ENCODE measurements around the gene SMIM12. TPM values are rescaled to one million over a fixed set of nuclear protein-coding genes. Genes with fewer than 3 reads are reported as not detected.

The SMIM12 gene
- total RNA-seq, 4 donors from 2014 or later = 11.8 to 31.2 (median 19.4) TPM

DNA sequence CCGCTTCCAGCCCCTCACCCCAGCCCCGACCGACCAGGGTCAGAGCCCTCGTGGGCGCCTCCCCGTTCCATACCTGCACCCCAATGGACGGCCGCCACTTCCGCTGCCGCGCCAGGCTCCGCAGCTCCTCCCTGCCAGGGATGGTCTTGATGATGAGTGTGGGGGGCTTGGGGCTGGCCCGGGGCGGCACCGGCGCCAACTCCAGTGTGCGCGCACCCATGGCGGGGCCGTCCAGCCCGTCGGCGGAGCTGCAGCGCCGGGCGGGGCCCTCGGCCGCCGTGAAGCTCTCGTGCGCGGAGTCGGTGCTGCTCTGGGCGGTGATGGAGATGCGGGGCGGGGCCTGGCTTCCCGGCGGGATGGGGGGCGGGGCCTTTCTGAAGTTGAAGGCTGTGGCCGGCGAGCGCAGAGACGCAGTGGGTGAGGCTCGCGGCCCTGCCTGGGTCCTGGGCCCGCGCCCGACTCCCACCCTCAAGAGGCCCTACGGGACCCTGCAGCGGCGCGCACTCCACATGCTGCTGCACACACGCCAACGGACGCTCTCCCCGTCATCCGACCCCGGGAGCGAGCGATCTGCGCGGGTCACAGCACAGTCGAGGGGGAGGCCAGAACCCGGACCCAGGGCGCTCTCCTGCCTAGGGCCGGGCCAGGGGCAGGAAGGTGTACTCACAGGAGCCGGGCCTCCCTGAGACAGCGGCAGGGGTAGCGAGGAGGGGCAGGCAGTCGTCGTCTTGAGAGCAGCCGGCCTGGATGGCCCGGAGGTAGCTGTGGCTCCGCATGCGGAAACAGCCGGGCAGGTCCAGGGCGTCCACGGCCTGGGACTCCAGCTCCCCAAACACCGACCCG, 26.1 kb upstream of the SMIM12 start:
- H3K27ac ChIP-seq = no peak overlapping the region
- peaks cover 6 to 9% of the 10 kb centered on the region in 2 donors for H3K27me3 ChIP-seq
- peaks cover 0 to 5% of the 10 kb centered on the region in 2 donors for H3K4me1 ChIP-seq
- H3K36me3 ChIP-seq = no peaks in the 10 kb centered on the region
- intact Hi-C loops (cut with DNase I; ENCODE audit: low total_unique reads) = no loop called here
- peak in 1 of 2 donors; percentile 32 for DNase-seq
- H3K9me3 ChIP-seq = no peaks in the 10 kb centered on the region
- peak overlapping the region; percentile 16 to 22 for H3K4me3 ChIP-seq
- no peak for TF ChIP-seq CTCF (IDR thresholded peaks at IDR 0.05)
- no peak for TF ChIP-seq POLR2A (IDR thresholded peaks at IDR 0.05)

DNA sequence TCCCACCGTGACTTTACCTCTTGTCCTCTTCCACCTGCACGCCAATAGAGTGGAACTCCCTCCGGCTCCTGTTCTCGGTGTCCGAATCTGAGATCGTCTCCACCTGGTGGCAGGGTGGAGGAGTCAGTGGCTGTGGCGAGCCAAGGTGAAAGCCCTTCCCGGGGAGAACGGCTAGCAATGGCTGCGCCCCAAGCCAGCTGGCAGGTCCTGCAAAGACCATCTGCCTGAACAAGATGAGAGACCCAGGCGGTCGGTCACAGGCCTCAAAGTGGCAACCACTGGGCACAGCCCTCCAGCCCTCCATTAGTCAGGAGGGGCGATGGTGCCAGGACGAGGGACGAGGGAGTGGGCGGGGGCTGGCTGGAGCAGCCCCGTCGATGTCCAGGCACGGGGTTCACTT, 25.4 kb upstream of the SMIM12 start:
- TF ChIP-seq POLR2A (IDR thresholded peaks at IDR 0.05) (no peak), CTCF (IDR thresholded peaks at IDR 0.05) (no peak)
- Histone ChIP-seq H3K9me3 (no peaks in the 10 kb centered on the region), H3K27me3 (peaks cover 6 to 11% of the 10 kb centered on the region in 2 donors), H3K27ac (no peak overlapping the region), H3K4me3 (no peak overlapping the region), H3K4me1 (peaks cover 0 to 5% of the 10 kb centered on the region in 2 donors), H3K36me3 (no peaks in the 10 kb centered on the region)
- DNase-seq = no peak
- intact Hi-C loops (cut with DNase I; ENCODE audit: low total_unique reads) = no loop called here

GRCh38 chr1:34884536-34884935, 25.0 kb upstream of the SMIM12 start:
- intact Hi-C loops (cut with DNase I; ENCODE audit: low total_unique reads) = no loop called here
- peaks cover 0 to 5% of the 10 kb centered on the region in 2 donors for H3K4me1 ChIP-seq
- H3K4me3 ChIP-seq = no peak overlapping the region
- no peak overlapping the region for H3K27ac ChIP-seq
- TF ChIP-seq CTCF (IDR thresholded peaks at IDR 0.05) (no peak), POLR2A (IDR thresholded peaks at IDR 0.05) (no peak)
- no peaks in the 10 kb centered on the region for H3K36me3 ChIP-seq
- DNase-seq = no peak
- peaks cover 6 to 15% of the 10 kb centered on the region in 2 donors for H3K27me3 ChIP-seq
- no peaks in the 10 kb centered on the region for H3K9me3 ChIP-seq

DNA sequence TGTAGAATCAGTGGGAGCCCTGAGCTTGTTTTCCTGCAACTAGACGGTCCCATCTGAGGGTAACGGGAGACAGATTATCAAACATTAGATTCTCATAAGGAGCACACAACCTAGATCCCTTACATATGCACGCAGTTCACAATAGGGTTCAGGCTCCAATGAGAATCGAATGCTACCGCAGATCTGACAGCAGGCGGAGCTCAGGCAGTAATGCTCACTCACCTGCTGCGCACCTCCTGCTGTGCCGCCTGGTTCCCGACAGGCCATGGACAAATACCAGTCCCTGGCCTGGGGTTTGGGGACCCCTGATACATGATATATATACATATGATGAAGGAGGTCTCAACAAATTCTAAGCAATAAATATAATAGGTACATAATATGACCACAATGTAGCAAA, 19.7 kb upstream of the SMIM12 start:
- Histone ChIP-seq H3K4me1 (no peaks in the 10 kb centered on the region), H3K27ac (no peak overlapping the region), H3K4me3 (no peak overlapping the region), H3K27me3 (peaks cover 0 to 18% of the 10 kb centered on the region in 2 donors), H3K9me3 (no peaks in the 10 kb centered on the region), H3K36me3 (no peaks in the 10 kb centered on the region)
- intact Hi-C loops (cut with DNase I; ENCODE audit: low total_unique reads) = no loop called here
- TF ChIP-seq POLR2A (IDR thresholded peaks at IDR 0.05) (no peak), CTCF (IDR thresholded peaks at IDR 0.05) (no peak)
- DNase-seq = no peak

- H3K4me1 ChIP-seq = no peaks in the 10 kb centered on the region
- no peak for TF ChIP-seq CTCF (IDR thresholded peaks at IDR 0.05)
- TF ChIP-seq POLR2A (IDR thresholded peaks at IDR 0.05) = no peak
- intact Hi-C loops (cut with DNase I; ENCODE audit: low total_unique reads) = no loop called here
- no peak overlapping the region for H3K27ac ChIP-seq
- H3K9me3 ChIP-seq = no peaks in the 10 kb centered on the region
- H3K36me3 ChIP-seq = no peaks in the 10 kb centered on the region
- no peak overlapping the region for H3K4me3 ChIP-seq
- peaks cover 0 to 19% of the 10 kb centered on the region in 2 donors for H3K27me3 ChIP-seq
- DNase-seq = no peak
Measured at GRCh38 chr1:34876406-34876805, 16.9 kb upstream of the SMIM12 start.

All from uterus (tissue), 4 donors.